HG02678 (cell line): ENCODE results near the gene ARHGAP45.
A peak's percentile ranks its signal among the peaks of the same experiment; 100 is the strongest.

Experiments used
- ATAC-seq: cut with Tn5 transposase; IDR thresholded peaks from one replicate; pipeline ENCODE4 v1.9.1; 2021; ENCODE audit warnings: mild to moderate bottlenecking, moderate library complexity; ENCODE audit not compliant: unreplicated experiment

Gene ARHGAP45

GRCh38 chr19:1039646-1040475 is 27.1 kb upstream of the ARHGAP45 start, which contains the start of gene ABCA7:
Gene ABCA7, plus strand, starts transcription at chr19:1040107. Its CDS starts 1,255 bp downstream, at chr19:1041362.
- peak; percentile 82 for ATAC-seq

- peak; percentile 36 for ATAC-seq
Observed at GRCh38 chr19:1040476-1041271, 26.3 kb upstream of the ARHGAP45 start.

GRCh38 chr19:1041272-1041834 is 25.6 kb upstream of the ARHGAP45 start:
- no peak for ATAC-seq

- no peak for ATAC-seq
Observed at GRCh38 chr19:1041835-1042685, 24.9 kb upstream of the ARHGAP45 start.

- no peak for ATAC-seq
Observed at GRCh38 chr19:1042689-1043511, 24.1 kb upstream of the ARHGAP45 start.

- no peak for ATAC-seq
Observed at GRCh38 chr19:1045247-1045603, 21.7 kb upstream of the ARHGAP45 start.

- ATAC-seq, result no peak
Observed at GRCh38 chr19:1046117-1046626, 20.8 kb upstream of the ARHGAP45 start.

GRCh38 chr19:1046836-1047695 is 19.9 kb upstream of the ARHGAP45 start:
- no peak for ATAC-seq

GRCh38 chr19:1047696-1048147 is 19.2 kb upstream of the ARHGAP45 start:
- no peak for ATAC-seq

- no peak for ATAC-seq
Observed at GRCh38 chr19:1049106-1049505, 17.9 kb upstream of the ARHGAP45 start.

GRCh38 chr19:1049800-1050199 is 17.2 kb upstream of the ARHGAP45 start:
- no peak for ATAC-seq

- no peak for ATAC-seq
Observed at GRCh38 chr19:1050989-1051788, 15.8 kb upstream of the ARHGAP45 start.

- ATAC-seq, result no peak
Observed at GRCh38 chr19:1051791-1052190, 15.2 kb upstream of the ARHGAP45 start.

GRCh38 chr19:1052349-1052975 is 14.5 kb upstream of the ARHGAP45 start:
- ATAC-seq, result no peak

- ATAC-seq, result no peak
Observed at GRCh38 chr19:1053176-1054101, 13.5 kb upstream of the ARHGAP45 start.
